Measurements from ENCODE around the gene MFAP4.

Gene MFAP4

GRCh38 chr17:19372011-19372370, 15.0 kb downstream of the MFAP4 start:
- Histone ChIP-seq H4K20me1 (ENCODE audit: insufficient read depth, low read length, poor library complexity, severe bottlenecking) (no peaks in the 10 kb centered on the region), H3K9ac (ENCODE audit: low read depth, low read length, poor library complexity, severe bottlenecking) (no peak overlapping the region), H3K4me3 (ENCODE audit: low read length, poor library complexity, severe bottlenecking) (no peak overlapping the region), H3K4me2 (ENCODE audit: low read depth, low read length, poor library complexity, severe bottlenecking) (peak overlapping the region; percentile 0), H3K36me3 (ENCODE audit: insufficient read depth, low read length) (no peaks in the 10 kb centered on the region), H3K79me2 (ENCODE audit: insufficient read depth, low read length) (0 out of 2 replicates have a peak, but pooled peaks cover 3% of the 10 kb centered on the region), H3K27me3 (ENCODE audit: insufficient read depth, low read length, poor library complexity, severe bottlenecking) (no peaks in the 10 kb centered on the region), H3K4me1 (ENCODE audit: insufficient read depth, low read length, poor library complexity, severe bottlenecking) (peaks cover 33% of the 10 kb centered on the region), H3F3A (ENCODE audit: low read depth) (no peaks in the 10 kb centered on the region), H2AFZ (ENCODE audit: low read length) (no peak overlapping the region), H3K9me3 (ENCODE audit: insufficient read depth, low read depth, low read length) (no peaks in the 10 kb centered on the region), H3K9me2 (replicated peaks; ENCODE audit: low read depth, low read length) (no peaks in the 10 kb centered on the region)
- TF ChIP-seq EZH2phosphoT487 (IDR thresholded peaks at IDR 0.05; ENCODE audit: borderline replicate concordance) (no peak), CTCF (conservative IDR thresholded peaks at IDR 0.05; ENCODE audit: low read length) (no peak)

- TF ChIP-seq EZH2phosphoT487 (IDR thresholded peaks at IDR 0.05; ENCODE audit: borderline replicate concordance) (no peak), CTCF (conservative IDR thresholded peaks at IDR 0.05; ENCODE audit: low read length) (no peak)
- H3K4me2 ChIP-seq (ENCODE audit: low read depth, low read length, poor library complexity, severe bottlenecking) = peak overlapping the region; percentile 59
- H3K79me2 ChIP-seq (ENCODE audit: insufficient read depth, low read length) = 0 out of 2 replicates have a peak, but pooled peaks cover 3% of the 10 kb centered on the region
- H3F3A ChIP-seq (ENCODE audit: low read depth) = no peaks in the 10 kb centered on the region
- no peak overlapping the region for H3K4me3 ChIP-seq (ENCODE audit: low read length, poor library complexity, severe bottlenecking)
- H3K27me3 ChIP-seq (ENCODE audit: insufficient read depth, low read length, poor library complexity, severe bottlenecking) = no peaks in the 10 kb centered on the region
- H2AFZ ChIP-seq (ENCODE audit: low read length) = no peak overlapping the region
- H3K4me1 ChIP-seq (ENCODE audit: insufficient read depth, low read length, poor library complexity, severe bottlenecking) = peaks cover 30% of the 10 kb centered on the region
- H4K20me1 ChIP-seq (ENCODE audit: insufficient read depth, low read length, poor library complexity, severe bottlenecking) = no peaks in the 10 kb centered on the region
- H3K9me2 ChIP-seq (replicated peaks; ENCODE audit: low read depth, low read length) = no peaks in the 10 kb centered on the region
- H3K36me3 ChIP-seq (ENCODE audit: insufficient read depth, low read length) = no peaks in the 10 kb centered on the region
- no peak overlapping the region for H3K9ac ChIP-seq (ENCODE audit: low read depth, low read length, poor library complexity, severe bottlenecking)
- no peaks in the 10 kb centered on the region for H3K9me3 ChIP-seq (ENCODE audit: insufficient read depth, low read depth, low read length)
Observed at GRCh38 chr17:19371259-19372010, 15.6 kb downstream of the MFAP4 start.

- no peaks in the 10 kb centered on the region for H3F3A ChIP-seq (ENCODE audit: low read depth)
- no peaks in the 10 kb centered on the region for H3K36me3 ChIP-seq (ENCODE audit: insufficient read depth, low read length)
- no peaks in the 10 kb centered on the region for H3K79me2 ChIP-seq (ENCODE audit: insufficient read depth, low read length)
- H3K4me2 ChIP-seq (ENCODE audit: low read depth, low read length, poor library complexity, severe bottlenecking) = peak overlapping the region; percentile 59
- H3K27me3 ChIP-seq (ENCODE audit: insufficient read depth, low read length, poor library complexity, severe bottlenecking) = no peaks in the 10 kb centered on the region
- peaks cover 30% of the 10 kb centered on the region for H3K4me1 ChIP-seq (ENCODE audit: insufficient read depth, low read length, poor library complexity, severe bottlenecking)
- no peak overlapping the region for H3K9ac ChIP-seq (ENCODE audit: low read depth, low read length, poor library complexity, severe bottlenecking)
- no peaks in the 10 kb centered on the region for H3K9me3 ChIP-seq (ENCODE audit: insufficient read depth, low read depth, low read length)
- no peak overlapping the region for H2AFZ ChIP-seq (ENCODE audit: low read length)
- H4K20me1 ChIP-seq (ENCODE audit: insufficient read depth, low read length, poor library complexity, severe bottlenecking) = no peaks in the 10 kb centered on the region
- H3K4me3 ChIP-seq (ENCODE audit: low read length, poor library complexity, severe bottlenecking) = peak overlapping the region; percentile 14
- no peak for TF ChIP-seq EZH2phosphoT487 (IDR thresholded peaks at IDR 0.05; ENCODE audit: borderline replicate concordance)
- TF ChIP-seq CTCF (conservative IDR thresholded peaks at IDR 0.05; ENCODE audit: low read length) = no peak
- no peaks in the 10 kb centered on the region for H3K9me2 ChIP-seq (replicated peaks; ENCODE audit: low read depth, low read length)
Observed at GRCh38 chr17:19370493-19370960, 16.5 kb downstream of the MFAP4 start.

Measured in Loucy (cell line).